IPS-NIHi7 (cell line): Measurements from ENCODE around the gene NUP214.

Experiments
- DNase-seq: peaks from one replicate; pipeline ENCODE4 v3.0.0; 2012; ENCODE audit warnings: mixed read lengths; ENCODE audit errors: extremely low spot score

The NUP214 gene

GRCh38 chr9:131276891-131277286 is 151.5 kb downstream of the NUP214 start:
- DNase-seq: no peak

GRCh38 chr9:131277287-131277909 is 152.0 kb downstream of the NUP214 start:
- no peak for DNase-seq

- DNase-seq: peak; percentile 97
Measured at GRCh38 chr9:131277910-131278701, 152.7 kb downstream of the NUP214 start.

- no peak for DNase-seq
Measured at GRCh38 chr9:131278702-131279111, 153.3 kb downstream of the NUP214 start.

GRCh38 chr9:131279196-131279862 is 153.9 kb downstream of the NUP214 start:
- no peak for DNase-seq

- no peak for DNase-seq
Measured at GRCh38 chr9:131279863-131280570, 154.6 kb downstream of the NUP214 start.

- DNase-seq: no peak
Measured at GRCh38 chr9:131280660-131281059, 155.3 kb downstream of the NUP214 start.

GRCh38 chr9:131281119-131281965 is 156.0 kb downstream of the NUP214 start:
- no peak for DNase-seq

GRCh38 chr9:131282175-131282574 is 156.8 kb downstream of the NUP214 start:
- DNase-seq: no peak

GRCh38 chr9:131282688-131283422 is 157.5 kb downstream of the NUP214 start:
- peak; percentile 85 for DNase-seq
